GF-D8 (cell line): ENCODE measurements around the gene QPCT.
A peak's percentile ranks its signal among the peaks of the same experiment; 100 is the strongest.

Experiments
- DNase-seq: peaks from one replicate; lab custom pipeline; 2025; lab: John Stamatoyannopoulos, UW

Gene QPCT

DNA sequence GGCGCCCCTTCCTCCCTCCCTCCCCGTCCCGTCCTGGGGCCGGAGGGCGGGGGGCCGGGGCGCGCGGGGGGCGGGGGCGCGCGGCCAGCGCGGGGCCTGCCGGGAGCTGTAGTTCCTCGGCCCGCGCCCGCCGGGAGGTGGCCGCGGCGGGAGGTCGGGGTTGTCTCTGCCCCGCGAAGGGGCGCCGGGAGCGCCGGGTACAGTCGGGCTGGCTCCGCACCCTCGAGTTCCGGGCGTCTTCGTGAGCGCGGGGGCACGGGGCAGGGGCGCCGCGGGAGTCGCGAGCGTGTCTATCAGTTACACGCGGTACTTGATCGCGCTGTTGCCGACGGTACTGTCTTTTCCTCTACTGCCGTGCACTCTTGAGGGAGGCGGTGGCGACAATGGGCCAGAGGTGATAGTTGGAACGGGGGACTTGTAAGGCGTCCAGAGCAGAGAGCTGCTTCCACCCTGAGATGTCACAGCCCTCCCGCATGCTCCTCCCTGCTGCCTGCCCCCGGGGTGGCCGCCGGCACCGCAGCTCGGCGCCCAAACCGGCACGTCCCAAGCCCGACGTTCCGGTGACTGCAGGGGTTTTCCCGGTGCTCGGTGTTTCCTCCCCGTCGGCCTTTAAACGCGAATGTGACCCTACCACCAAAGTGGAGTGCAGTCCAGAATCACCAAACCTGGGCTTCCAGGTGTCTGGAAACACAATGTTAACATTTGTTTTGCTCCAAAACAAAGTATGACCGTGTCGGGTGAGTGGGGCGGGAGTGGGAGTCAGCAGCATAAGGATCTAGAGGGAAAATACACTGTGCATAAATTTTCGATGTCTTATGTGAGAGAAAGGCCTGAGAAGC, 19.4 kb upstream of the QPCT start, which contains the start of gene PRKD3:
PRKD3 (minus strand) TSS at position 48 of the 839 bp plus-strand sequence. CDS start 8,309 bp downstream, outside the sequence.
- DNase-seq, result peak; percentile 16

DNA sequence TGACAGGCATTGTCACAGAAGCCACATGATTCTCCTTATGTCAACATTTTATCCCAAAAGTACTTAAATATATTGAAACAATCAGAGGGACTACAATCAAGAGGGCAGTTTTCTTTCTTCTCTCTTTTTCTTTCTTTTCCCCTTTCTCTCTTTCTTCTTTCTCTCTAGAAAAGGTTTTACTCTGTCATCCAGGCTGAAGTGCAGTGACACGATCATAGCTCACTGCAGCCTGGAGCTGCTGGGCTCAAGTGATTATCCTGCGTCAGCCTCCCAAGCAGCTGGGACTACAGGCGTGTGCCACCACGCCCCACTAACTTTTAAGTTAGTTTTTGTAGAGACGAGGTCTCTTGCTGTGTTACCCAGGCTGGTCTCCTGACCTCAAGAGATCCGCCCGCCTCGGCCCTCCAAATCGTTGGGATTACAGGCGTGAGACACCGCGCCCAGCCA, 18.8 kb upstream of the QPCT start:
- no peak for DNase-seq

DNA sequence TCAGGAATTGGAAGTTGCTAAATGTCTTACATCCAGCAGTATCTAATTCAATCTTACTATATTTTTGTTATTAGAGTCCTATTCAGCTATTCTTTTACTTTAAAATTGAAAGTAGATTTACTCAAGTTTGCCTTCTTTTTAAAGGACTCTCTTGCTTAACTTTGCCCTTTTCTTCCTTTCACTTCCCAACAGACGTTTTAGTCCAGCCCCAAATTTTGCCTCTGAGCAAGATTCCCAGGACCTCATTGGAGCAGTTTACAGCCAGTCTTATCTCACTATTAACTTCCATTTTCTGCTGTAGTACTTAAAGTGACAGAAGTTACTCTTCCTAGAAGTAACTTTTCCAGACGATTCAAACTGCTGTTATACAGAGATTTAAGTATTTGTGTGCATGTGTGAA, 18.1 kb upstream of the QPCT start:
- no peak for DNase-seq

DNA sequence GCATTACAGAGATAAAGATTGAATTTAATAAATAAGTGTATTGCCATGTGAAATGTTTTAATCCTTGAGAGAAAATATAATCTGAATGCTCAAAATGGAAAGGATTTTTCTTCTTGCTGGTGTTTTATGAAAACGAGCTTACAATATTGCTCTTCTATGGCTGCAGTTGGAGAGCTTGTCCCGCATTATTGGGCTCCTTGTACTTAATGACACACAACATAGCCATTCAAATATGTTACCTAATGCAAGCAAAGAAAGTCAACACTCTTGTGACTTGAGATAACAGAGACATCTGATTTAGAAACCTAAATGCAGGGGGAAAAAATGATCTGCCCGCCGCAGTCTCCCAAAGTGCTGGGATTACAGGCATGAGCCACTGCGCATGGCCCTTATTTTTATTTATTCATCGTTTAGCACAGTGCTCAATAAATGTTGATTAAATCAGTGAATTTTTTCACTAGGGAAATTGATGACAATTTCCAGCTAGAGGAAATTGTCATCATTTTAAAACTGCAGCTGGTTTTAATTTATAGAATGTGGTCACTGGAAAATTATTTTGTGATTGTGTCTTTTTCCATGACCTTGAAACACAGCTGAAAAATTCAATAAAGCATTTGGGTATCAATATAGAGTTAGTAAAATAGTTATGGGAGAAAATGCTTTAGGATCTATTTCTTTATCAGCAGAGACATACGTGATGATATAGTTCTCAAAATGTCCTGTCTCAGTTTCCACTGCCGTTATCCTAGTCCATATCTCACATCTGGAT, 17.4 kb upstream of the QPCT start:
- DNase-seq, result no peak

DNA sequence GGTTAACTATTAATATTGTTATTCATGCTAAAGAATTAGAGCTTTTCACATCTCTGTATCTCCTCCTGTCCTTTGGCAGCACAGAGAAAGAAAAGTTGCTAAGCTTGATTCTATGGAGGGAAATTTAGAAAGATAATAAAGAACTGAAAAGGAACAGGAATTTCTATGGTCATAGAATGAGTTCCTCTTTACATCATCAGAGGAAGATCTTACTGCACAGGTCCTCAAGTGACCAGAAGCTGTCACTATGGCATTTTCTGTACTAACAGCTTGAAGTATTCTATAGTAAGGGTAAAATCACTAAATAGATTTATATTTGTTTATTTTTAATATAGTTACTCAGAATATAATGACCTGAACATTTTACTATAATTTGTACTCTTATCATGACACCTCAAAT, 13.7 kb upstream of the QPCT start:
- DNase-seq, result no peak

DNA sequence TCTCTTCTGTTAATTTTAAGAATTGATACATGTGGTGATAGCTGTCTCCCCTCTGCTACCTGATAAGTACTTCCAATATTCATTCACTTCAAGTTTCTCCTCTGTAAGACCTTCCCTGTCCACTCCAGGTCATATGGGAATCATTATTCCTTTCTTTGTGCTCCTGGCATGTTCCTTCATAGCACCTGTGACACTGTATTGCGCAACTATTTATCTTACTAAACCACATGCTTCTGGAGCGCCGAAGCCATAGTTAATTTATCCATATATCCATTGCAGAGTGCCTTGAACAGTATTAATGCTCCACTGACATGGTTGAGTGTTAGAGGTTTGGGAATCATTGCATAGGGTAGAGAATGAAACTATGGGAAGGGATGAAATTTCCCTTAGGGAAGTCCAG, 11.9 kb upstream of the QPCT start:
- DNase-seq, result no peak

DNA sequence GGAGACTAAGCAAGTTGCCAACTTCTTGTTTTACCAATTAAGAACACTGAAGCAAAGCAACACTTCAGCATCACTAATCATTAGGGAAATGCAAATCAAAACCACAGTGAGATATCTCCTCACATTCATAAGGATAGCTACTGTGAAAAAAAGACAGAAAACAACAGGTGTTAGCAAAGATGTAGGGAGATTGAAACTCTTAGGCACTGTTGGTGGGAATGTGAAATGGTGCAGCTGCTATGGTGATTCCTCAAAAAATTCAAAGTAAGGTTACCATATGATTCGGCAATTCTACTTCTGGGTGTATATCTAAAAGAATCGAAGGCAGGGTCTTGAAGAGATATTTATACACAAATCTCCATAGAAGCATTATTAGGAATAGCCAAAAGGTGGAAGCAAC, 11.2 kb upstream of the QPCT start:
- DNase-seq, result no peak

DNA sequence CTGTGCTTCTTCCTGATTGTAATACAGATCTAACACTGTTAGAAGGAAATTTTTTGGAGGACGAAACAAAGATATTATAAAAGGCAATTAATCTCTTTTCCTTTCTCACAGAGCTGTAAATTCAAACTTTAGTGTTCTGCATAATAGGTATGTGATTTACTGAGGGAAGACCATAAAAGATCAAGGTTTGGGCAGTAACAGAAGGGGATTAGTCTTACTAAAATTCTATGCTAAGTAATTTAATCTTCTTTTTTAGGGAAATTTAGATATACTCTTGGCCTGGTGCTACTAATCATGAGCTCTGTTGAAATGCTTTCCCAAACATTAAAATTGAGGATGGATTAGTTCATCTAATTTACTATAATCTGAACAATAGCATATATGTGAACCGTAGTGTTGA, 8.8 kb upstream of the QPCT start:
- no peak for DNase-seq

DNA sequence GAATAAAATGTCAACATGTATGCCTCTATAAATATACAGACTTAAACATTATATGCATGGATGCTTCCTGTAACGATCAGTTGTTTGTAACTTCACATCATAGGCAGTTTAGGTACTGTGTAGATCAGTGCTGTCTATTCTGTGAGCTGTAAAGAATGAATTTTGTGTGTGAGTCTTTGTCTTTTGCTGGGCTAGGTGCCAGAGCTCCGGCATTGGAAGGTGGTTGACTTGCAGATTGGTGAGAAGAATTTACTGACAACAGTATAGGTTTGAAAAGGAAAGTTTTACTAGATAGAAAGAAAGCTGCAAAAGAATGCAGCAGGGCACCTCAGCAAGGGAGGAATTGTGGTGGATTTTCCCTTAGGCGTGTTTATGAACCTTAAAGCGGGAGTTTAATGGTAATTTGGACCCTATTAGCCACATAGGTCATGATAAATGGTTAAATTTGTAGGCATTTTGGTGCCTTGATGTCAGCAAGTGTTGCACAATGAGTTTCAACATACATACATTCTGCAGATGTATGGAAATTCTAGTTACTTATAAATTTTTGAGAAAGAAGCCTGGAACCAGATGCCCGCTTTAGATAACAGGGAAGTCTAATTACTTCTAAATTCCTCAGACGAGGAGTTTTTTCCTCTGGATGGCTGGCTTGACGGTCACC, 6.7 kb upstream of the QPCT start:
- no peak for DNase-seq

DNA sequence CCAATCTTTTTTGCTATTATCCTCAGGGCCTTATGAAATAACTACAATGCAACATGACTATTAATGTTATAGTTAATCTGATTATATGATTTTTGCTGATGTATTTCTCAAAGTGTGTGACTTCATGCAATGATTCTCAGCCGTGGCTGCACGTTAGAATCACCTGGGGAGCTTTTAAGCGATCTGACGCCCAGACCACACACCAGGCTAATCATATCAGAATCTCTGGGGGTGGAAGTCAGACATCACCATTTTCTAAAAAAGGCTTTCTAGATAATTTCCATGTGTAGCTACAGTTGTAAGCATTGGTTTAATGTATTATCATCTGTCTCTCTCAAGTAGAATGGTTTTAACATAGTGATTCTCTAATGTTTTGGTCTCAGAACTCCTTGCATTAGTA, 5.5 kb upstream of the QPCT start:
- no peak for DNase-seq

DNA sequence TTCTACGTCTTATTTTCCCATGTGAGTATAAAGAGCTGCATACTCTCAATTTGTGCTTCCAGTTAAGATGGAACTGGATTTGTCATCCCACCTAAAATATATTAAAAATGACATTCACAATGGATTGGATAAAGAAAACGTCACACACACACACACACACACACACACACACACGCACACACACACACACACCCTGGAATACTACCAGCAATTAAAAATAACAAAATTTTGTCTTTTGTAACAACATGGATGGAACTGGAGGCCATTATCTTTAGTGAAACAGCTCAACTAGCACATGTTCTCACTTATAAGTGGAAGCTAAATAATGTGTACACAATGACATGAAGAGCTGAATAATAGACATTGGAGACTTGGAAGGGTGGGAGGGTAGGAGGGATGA, 3.8 kb upstream of the QPCT start:
- no peak for DNase-seq

DNA sequence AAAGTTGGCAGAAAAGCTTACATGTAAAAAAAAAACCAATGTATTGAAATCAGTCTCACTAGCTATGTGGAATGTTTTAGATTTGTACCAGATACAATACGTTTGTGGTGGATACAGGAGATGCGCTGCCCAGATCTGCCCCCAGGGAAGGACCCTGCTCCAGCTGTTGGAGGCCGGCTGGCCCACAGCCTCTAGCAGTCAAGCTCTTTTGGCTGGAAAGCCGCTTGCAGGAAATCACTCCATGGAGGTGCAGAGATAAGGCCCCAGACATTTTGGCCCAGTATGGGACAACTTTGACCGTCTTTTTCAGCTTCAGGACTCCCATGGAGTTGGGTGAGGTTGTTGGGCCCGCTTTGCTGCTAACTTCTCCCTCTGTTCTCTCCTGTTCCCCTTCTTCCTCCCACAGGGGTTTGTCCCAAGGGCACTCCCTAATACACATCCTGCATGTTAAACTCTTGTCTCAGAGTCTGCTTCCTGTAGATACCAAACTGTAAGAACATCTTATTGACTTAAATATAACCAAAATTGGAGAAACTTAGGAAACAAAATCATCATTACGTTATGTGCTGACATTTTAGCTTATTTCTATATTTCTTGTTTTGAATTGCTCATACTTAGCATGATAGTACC, 1.7 kb upstream of the QPCT start:
- no peak for DNase-seq

DNA sequence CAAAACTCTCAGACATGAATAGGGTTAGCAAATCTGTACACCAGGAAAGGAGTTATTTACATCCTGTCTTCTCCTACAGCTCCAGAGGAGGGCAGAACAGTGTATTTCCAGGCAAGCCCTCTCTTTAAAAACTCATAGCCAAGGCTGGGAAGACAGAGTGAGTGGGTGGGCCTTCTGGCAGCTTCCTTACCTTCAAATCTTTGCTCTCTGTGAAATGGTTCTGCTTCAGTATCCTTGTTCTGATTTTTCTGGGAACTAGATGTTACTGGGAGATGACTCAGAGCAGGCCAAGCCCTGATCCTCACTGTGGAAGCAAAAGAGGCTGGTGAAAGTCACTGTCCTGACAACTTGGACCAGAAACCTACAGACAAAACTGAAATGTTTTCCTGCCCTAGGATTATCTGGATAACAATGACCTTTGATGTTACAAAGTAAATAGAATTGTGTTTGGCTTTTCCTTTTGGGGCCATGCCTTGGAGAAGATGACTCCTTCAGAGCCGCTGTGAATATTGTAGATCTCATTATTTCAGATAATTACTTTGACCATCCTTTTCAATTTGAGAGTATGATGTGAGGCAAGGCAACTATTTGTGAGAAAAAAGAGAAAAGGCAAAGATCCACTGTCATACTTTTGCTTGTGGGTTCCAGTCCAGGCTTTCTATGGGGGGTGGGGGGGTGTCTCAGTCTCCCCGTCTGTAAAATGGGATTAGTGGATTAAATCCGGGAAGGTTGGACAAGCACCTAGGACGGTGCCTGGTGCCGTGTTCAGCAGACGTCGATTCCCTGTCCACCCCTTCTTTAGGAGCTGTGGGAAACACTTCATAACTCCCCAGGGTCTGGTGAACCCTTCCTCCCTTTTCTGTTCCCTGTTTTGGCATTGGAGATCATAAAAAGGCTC, 644 bp upstream of the QPCT start:
- DNase-seq, result no peak

DNA sequence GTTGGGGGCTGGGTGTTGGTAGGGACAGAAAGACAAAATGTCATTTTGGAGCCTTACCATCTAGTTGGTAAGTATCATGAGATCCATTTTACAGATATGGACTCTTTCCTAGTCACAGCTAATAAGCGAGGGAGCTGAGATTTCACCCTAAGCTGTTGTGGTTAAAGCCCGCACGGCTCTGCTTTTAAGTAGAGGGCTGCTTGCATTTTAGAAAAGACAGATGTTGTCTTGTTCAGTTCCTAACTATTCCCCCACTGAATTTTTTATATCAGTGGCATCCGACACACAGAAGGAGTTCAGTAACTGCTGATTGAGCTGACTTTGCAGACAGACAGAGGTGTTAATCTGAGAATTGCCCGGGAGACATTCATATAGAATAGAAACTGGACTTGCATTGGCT, 3.7 kb downstream of the QPCT start:
- no peak for DNase-seq

DNA sequence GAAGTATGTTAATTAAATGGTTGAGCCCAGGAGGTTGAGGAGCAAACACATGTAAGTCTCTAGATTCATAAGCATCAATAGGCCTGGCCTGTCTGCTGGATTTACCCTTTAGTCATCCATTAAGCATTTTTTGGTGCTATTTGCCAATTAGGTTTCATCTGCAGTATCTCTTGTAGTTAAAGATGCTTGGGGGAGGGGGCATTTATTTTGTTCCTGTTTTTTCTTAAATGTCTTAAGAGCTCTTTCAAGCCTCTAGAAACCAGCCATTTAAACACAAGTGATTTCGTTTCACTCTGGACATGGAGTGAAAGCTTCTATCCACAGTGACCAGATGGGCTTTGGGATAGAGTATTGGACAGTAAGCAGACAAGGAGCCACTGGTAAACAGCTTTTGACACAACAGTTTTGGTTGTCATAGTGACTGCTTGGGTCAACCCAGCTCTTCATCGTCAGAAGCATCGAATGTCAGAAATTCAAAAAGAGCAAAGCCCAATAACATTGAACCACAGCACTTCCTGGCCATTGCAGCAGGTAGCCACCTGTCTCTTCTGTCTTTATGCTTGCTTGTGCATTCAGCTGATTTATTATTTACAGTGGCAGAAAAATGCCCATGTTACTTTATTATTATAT, 4.9 kb downstream of the QPCT start:
- no peak for DNase-seq

DNA sequence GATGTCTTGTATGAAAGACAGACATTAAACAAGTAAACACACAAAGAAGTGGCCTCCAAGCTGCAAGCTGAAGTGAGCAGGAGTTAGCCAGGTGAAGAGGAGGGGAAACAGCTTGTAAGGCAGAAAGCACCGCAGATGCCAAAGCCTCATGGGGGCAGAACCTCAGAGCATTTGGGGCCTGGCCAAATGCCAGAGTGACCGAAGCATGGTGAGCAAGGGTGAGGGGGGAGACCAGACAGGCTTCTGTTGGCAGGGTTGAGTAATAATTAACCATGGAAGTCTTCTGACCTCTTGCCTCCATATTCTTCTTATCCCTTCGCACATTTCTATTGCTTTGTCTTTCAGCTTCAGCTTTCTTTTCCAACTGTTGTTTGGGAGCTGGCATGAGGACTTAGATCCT, 5.6 kb downstream of the QPCT start:
- no peak for DNase-seq

DNA sequence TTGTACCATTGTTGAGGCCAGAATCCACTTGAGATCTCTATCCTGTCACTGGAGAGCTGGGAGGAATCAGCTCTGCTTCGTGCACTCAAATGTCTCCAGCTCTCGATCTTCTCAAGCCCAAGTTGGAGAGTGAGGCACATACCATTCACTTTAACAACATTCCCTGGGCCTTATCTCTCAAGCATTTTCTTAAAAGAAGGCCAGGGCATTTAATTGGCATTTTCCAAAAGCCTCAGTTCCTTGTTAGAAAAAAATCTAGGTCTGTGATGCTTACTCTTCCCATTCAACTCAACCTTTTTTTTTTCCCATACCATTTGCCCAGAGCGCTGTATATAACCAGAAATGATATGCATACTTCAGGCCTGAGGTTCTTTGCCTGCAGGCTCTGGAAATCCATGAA, 10.1 kb downstream of the QPCT start:
- no peak for DNase-seq

DNA sequence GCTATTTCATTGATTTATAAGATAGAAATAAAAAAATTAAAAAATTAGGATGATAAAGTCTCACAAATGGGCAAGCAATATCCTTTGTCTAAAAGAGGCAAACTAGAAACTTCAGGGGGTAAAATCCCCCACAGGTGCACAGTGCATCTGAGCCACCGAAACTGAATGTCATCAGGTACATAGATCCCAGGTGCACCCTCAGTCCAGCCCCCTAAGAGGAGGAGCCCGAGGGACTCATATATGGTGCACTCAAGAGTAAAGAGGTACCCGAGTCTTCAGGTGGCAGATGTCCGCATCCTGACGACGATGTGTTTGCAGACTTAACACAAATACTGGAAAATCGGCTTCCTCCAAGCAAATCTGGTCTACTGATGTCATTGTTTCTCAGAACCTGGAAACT, 11.3 kb downstream of the QPCT start:
- no peak for DNase-seq

DNA sequence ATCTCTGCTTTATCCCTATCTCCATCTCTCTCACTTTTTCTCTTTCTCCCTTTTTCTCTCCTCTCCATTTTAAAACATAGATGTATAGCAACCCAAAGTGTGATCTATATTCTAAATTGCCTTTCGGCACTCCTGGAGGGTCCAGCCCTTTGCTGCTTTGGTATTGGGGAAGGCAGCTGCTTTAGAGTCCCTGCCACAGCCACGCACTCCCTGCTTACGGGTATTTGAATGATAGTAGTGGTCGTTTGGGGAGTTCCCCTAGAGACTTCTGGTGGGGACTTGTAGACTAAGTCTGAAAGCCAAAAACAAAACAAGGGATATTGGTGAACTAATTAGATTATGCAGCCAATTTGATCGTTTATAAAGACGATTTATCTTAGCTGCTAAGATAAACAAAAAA, 11.9 kb downstream of the QPCT start:
- DNase-seq, result no peak

DNA sequence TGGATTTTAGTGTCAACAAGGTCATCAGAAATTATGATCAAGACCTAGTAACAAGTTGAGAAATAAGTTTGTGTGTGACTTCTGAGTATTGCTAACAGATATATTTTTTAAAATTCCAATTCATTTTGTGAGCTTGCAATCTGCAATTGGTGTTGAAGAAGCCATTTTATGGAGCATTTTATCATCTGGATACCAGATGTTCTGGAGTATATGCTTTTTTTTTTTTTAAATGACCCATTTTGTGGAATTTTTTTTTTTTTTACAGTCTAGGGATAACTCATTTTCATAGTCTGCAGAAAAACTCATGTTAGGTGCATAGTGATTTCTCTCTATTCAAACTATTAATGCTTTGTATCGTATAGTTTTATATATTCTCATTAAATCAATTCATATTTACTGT, 12.6 kb downstream of the QPCT start:
- no peak for DNase-seq

DNA sequence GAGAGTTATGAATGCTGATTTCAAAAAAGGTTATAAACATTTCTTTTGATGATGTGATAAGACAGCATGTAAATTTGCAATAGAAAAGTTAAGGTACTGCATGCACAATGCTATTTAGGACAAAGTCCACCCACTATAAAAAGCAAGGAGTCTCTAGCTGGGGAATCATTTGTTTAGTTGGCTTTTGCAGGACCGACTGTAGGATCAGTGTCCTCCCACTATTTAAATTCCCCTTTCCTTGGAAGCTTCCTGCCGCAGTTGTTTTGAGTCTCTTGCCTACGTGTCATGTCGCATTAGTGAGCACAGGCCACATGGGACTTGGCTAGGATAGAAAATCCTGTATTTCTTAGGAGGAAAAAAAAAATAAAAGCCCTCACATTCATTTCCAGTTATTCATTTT, 13.1 kb downstream of the QPCT start:
- DNase-seq, result no peak
